ENCODE measurements around the gene CAPN10. TPM values are rescaled to one million over a fixed set of nuclear protein-coding genes. Genes with fewer than 3 reads are reported as not detected.
"Not testable (repeated sequence)": the region's sequence is repeated elsewhere in the genome, so short reads cannot be mapped to it uniquely, and the experiment has no call there.

The CAPN10 gene
- polyA plus RNA-seq, 2 of the 4 experiments (the other 2 are of a cell fraction) = 8.4 to 15.8 TPM

GRCh38 chr2:240615396-240615795, 28.9 kb downstream of the CAPN10 start (continued):
- no peak for TF ChIP-seq REST (IDR thresholded peaks at IDR 0.05)

DNA sequence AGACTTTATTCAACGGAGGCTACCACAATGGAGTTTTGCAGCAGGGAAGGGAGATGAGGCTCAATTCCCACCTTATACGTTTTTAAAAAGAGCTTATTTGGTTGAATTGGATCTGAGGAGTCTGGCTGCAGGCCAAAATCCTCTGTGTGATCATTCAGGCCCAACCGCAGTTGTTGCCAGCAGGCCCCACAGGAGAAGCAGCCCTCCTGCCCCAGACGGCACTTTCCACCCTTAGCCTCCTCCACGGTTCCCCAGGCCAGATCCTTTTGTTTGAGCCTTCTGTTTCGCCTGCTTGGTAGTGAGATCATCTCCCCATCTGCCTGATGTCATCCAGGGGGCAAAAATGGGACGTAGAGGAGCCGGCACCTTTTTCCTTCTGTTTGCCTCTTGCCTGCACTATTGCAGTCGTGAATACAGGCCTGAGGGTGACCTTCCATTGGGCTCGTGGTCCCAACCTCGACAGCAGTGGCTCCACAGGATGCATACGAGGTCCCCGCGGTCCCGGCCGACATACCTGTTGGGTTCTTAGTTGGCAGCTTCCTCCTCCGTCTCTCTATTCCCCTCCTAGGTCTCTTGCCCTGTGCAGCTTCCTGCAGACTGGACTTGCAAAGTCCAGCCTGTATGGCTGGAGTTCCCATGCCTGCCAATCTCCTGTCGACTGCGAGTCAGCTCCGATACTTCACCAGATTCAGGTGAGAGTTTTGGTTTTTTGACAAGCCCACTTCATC, 29.4 kb downstream of the CAPN10 start:
- FAIRE-seq (no peak), DNase-seq (ENCODE audit: low read depth in 1 of 2, low spot score in 1 of 2) (no peak), ATAC-seq (no peak)
- TF ChIP-seq SREBF2 (IDR thresholded peaks at IDR 0.05) (no peak), NFE2L2 (conservative IDR thresholded peaks at IDR 0.05; ENCODE audit: low read length) (no peak), EHMT2 (IDR thresholded peaks at IDR 0.05; ENCODE audit: low read depth) (no peak), RARB (CRISPR knock-in tag; IDR thresholded peaks at IDR 0.05) (no peak), JUNB (IDR thresholded peaks at IDR 0.05) (no peak), GATA3 (IDR thresholded peaks at IDR 0.05; ENCODE audit: borderline replicate concordance) (no peak)
- ChIA-PET CTCF (interaction anchor here (1.5 kb wide), 1 partner anchor 11 kb away, joined by 3 read pairs; no protein-coding TSS in a partner anchor), POLR2A (no interaction called here)
- Histone ChIP-seq H3K9me3 (no peaks in the 10 kb centered on the region), H3K4me1 (no peaks in the 10 kb centered on the region), H3K27ac (no peak overlapping the region), H3K4me3 (no peak overlapping the region), H3K4me2 (no peak overlapping the region)
- 78% methylated on average over 18 of the region's 20 CpGs for WGBS (ENCODE audit: missing lambda C conversion rate)

DNA sequence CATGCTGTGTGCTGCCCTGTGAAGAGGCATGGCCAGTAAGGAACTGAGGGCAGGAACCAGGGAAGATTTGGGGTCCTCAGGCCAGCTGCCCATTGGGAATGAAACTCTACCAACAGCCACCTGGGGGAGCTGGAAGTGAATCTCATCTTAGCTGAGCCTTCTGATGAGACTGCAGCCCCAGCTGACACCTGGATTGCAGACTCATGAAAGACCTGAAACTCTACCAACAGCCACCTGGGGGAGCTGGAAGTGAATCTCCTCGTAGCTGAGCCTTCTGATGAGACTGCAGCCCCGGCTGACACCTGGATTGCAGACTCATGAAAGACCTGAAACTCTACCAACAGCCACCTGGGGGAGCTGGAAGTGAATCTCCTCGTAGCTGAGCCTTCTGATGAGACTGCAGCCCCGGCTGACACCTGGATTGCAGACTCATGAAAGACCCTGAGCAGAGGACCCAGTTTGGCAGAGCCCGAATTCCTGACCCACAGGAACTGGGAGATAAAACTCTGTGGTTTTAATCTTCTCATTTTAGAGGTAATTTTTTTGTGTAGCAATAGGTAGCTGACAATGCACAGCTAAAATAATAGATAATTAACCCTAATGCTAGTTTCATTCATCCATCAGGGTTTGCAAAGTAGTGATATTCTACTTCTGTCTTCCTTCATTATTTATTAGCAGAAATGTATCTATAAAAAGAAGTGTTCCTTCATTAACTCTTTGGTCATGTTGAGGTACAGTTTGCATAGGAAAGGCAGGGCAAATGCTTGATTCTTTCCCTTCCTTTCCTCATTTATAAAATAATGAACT, 30.5 kb downstream of the CAPN10 start:
- not testable (repeated sequence) for FAIRE-seq
- WGBS (ENCODE audit: missing lambda C conversion rate) = 60% methylated on average over 3 of the region's 5 CpGs

GRCh38 chr2:240618776-240619175, 32.2 kb downstream of the CAPN10 start:
- CTCF ChIA-PET = no interaction called here
- FAIRE-seq = no peak

More for the DNA sequence above, 30.5 kb downstream of the CAPN10 start:
- peak; percentile 61 to 62; a peak in 4 of 6 replicates for ATAC-seq
- H3K9me3 ChIP-seq, H3K4me1 ChIP-seq, H3K4me3 ChIP-seq, H3K4me2 ChIP-seq, POLR2A ChIA-PET, H3K27ac ChIP-seq: not testable (repeated sequence)
- DNase-seq (ENCODE audit: low read depth in 1 of 2, low spot score in 1 of 2) = peak in 1 of 2 experiments; percentile 42
- CTCF ChIA-PET = interaction anchor here (0.6 to 1.5 kb wide), 3 partner anchors 10 to 1021 kb away, joined by 3 read pairs; no protein-coding TSS in a partner anchor

More at GRCh38 chr2:240618776-240619175, 32.2 kb downstream of the CAPN10 start:
- no peak for DNase-seq (ENCODE audit: low read depth in 1 of 2, low spot score in 1 of 2)
- TF ChIP-seq ELK1 (IDR thresholded peaks at IDR 0.05; ENCODE audit: low read depth, low read length) (no peak), POLR2AphosphoS2 (conservative IDR thresholded peaks at IDR 0.05; ENCODE audit: low read length) (no peak), HOXB13 (CRISPR knock-in tag; IDR thresholded peaks at IDR 0.05; ENCODE audit: low read depth) (no peak), MYC (IDR thresholded peaks at IDR 0.05; ENCODE audit: borderline replicate concordance, low read length) (no peak), FOSL2 (IDR thresholded peaks at IDR 0.05) (no peak), FOSL2 (CRISPR knock-in tag; IDR thresholded peaks at IDR 0.05) (no peak), ZFP36 (IDR thresholded peaks at IDR 0.05; ENCODE audit: borderline replicate concordance, partially characterized antibody) (no peak), EHF (CRISPR knock-in tag; IDR thresholded peaks at IDR 0.05) (no peak), ESRRA (IDR thresholded peaks at IDR 0.05; ENCODE audit: borderline replicate concordance, low read length) (no peak), FOXS1 (CRISPR knock-in tag; IDR thresholded peaks at IDR 0.05) (no peak), HDAC2 (IDR thresholded peaks at IDR 0.05) (no peak), RAD21 (conservative IDR thresholded peaks at IDR 0.05 in 1 of 2, IDR thresholded peaks at IDR 0.05 in 1 of 2) (no peak), POLR2A (IDR thresholded peaks at IDR 0.05; ENCODE audit: low read length) (no peak)
- TF ChIP-seq, protein P1, sequence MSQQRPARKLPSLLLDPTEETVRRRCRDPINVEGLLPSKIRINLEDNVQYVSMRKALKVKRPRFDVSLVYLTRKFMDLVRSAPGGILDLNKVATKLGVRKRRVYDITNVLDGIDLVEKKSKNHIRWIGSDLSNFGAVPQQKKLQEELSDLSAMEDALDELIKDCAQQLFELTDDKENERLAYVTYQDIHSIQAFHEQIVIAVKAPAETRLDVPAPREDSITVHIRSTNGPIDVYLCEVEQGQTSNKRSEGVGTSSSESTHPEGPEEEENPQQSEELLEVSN (IDR thresholded peaks at IDR 0.05; ENCODE audit: borderline replicate concordance, low read depth) = no peak
- TF ChIP-seq, protein P2, sequence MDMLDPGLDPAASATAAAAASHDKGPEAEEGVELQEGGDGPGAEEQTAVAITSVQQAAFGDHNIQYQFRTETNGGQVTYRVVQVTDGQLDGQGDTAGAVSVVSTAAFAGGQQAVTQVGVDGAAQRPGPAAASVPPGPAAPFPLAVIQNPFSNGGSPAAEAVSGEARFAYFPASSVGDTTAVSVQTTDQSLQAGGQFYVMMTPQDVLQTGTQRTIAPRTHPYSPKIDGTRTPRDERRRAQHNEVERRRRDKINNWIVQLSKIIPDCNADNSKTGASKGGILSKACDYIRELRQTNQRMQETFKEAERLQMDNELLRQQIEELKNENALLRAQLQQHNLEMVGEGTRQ (IDR thresholded peaks at IDR 0.05) = no peak
- Histone ChIP-seq H3K9me3 (no peaks in the 10 kb centered on the region), H3K27ac (no peak overlapping the region), H3K4me3 (no peak overlapping the region), H3K4me1 (no peaks in the 10 kb centered on the region), H3K4me2 (no peak overlapping the region)
- POLR2A ChIA-PET = no interaction called here
- no peak for ATAC-seq
- WGBS (ENCODE audit: missing lambda C conversion rate) = 77% methylated on average over 6 of the region's 6 CpGs
